Hepatocyte (in vitro differentiated cells): ENCODE measurements around the gene TNFSF9. TPM values are rescaled to one million over a fixed set of nuclear protein-coding genes. Genes with fewer than 3 reads are reported as not detected.

Experiments
- DNase-seq: peaks from one replicate; pipeline ENCODE4 v3.0.0-alpha.2; 2016; ENCODE audit warnings: low spot score
- H2AFZ ChIP-seq: fragments of 200-600 bp; sonication (generic); 2 replicates; pipeline ENCODE4 v1.6.0; 2016; ENCODE audit warnings: antibody characterized with exemption, mild to moderate bottlenecking
- H3K27ac ChIP-seq: fragments of 200-600 bp; sonication (generic); 2 replicates; pipeline ENCODE4 v1.5.1; 2016; ENCODE audit warnings: mild to moderate bottlenecking
- H3K27me3 ChIP-seq: fragments of 200-600 bp; sonication (generic); 2 replicates; pipeline ENCODE4 v1.6.1; 2016
- H3K36me3 ChIP-seq: fragments of 200-600 bp; sonication (generic); replicated peaks from 2 replicates; pipeline ENCODE4 v1.5.1; 2016; ENCODE audit warnings: low read depth; ENCODE audit not compliant: insufficient read depth
- H3K4me1 ChIP-seq: fragments of 200-600 bp; sonication (generic); 2 replicates; pipeline ENCODE4 v1.5.1; 2016; ENCODE audit warnings: mild to moderate bottlenecking, moderate library complexity; ENCODE audit not compliant: insufficient read depth
- H3K4me2 ChIP-seq: fragments of 200-600 bp; sonication (generic); 2 replicates; pipeline ENCODE4 v1.6.0; 2016
- H3K4me3 ChIP-seq: fragments of 200-600 bp; sonication (generic); 2 replicates; pipeline ENCODE4 v1.5.1; 2016; ENCODE audit warnings: mild to moderate bottlenecking
- H3K79me2 ChIP-seq: fragments of 200-600 bp; sonication (generic); 2 replicates; pipeline ENCODE4 v1.6.0; 2017; ENCODE audit warnings: mild to moderate bottlenecking
- H3K9me2 ChIP-seq: fragments of 200-600 bp; sonication (generic); replicated peaks from 2 replicates; pipeline ENCODE4 v1.6.0; 2017; ENCODE audit warnings: mild to moderate bottlenecking; ENCODE audit not compliant: insufficient read depth
- H3K9me3 ChIP-seq: fragments of 200-600 bp; sonication (generic); 2 replicates; pipeline ENCODE4 v1.5.1; 2016; ENCODE audit warnings: low read depth, mild to moderate bottlenecking
- H4K20me1 ChIP-seq: fragments of 200-600 bp; sonication (generic); 2 replicates; pipeline ENCODE4 v1.6.0; 2016; ENCODE audit warnings: mild to moderate bottlenecking; ENCODE audit not compliant: insufficient read depth, poor library complexity, severe bottlenecking
- EZH2 ChIP-seq: fragments of 200-600 bp; sonication (generic); IDR thresholded peaks from 2 replicates; pipeline ENCODE4 v1.6.1; 2016; ENCODE audit warnings: antibody characterized with exemption, mild to moderate bottlenecking, borderline replicate concordance
- EZH2phosphoT487 ChIP-seq: fragments of 200-600 bp; sonication (generic); IDR thresholded peaks from one replicate; pipeline ENCODE4 v1.6.1; 2018; ENCODE audit warnings: antibody characterized with exemption, mild to moderate bottlenecking, low read depth, moderate library complexity; ENCODE audit not compliant: unreplicated experiment, severe bottlenecking
- WGBS: methylation state at CpG from one replicate; pipeline ENCODE4 v1.1.6; 2016; ENCODE audit warnings: low lambda C conversion rate; ENCODE audit errors: missing lambda C conversion rate; 5-methylcytosine and 5-hydroxymethylcytosine counted together
- polyA plus RNA-seq: library from polyadenylated mRNA; unstranded; fragments of >200 nt; fragmentation: Nextera tagmentation; extraction: Ambion mirVana; gene quantifications from 2 replicates; pipeline ENCODE4 v1.2.1, GENCODE V29; 2016
- total RNA-seq: library from RNA; depleted of rRNA; stranded (reverse); fragments of >200 nt; gene quantifications from 2 replicates; pipeline ENCODE4 v1.2.3, GENCODE V29; 2014
- TF ChIP-seq, protein P1 (sequence below): fragments of 200-600 bp; sonication (generic); IDR thresholded peaks from 2 replicates; pipeline ENCODE4 v1.5.1; 2016; ENCODE audit warnings: antibody characterized with exemption, mild to moderate bottlenecking; ENCODE audit not compliant: poor library complexity

Gene TNFSF9
- total and polyA plus RNA-seq, 2 experiments from 2014 or later = 2.6 to 3.8 TPM

DNA sequence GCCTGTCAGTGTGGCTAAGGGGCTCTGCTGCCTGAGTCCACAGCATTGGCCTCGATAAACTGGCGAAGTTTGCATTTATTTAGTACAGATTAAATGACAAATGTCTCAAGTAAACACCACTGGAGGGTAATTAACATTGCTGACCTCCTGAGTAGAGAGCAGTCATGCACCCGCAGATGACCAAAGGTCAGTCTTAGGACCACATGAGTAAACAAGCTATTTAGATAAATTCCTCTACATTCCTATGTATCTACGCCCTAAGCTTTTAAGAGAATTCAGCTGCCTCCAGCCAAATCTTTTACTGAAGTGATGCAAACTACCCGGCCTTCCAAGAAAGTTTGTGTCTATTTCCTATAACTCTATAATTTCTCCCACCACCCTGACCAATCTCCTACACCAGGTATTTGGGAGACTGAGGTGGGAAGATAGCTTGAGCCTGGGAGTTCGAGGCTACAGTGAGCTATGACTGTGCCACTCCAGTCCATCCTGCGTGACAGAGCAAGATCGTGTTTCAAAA lies 37.2 kb downstream of the TNFSF9 start:
- Histone ChIP-seq H2AFZ (no peak overlapping the region), H3K4me1 (no peaks in the 10 kb centered on the region), H3K27ac (no peak overlapping the region), H3K36me3 (no peaks in the 10 kb centered on the region), H3K4me3 (no peak overlapping the region), H3K4me2 (no peak overlapping the region), H3K9me2 (no peaks in the 10 kb centered on the region), H3K9me3 (no peaks in the 10 kb centered on the region), H3K27me3 (no peaks in the 10 kb centered on the region), H3K79me2 (no peaks in the 10 kb centered on the region), H4K20me1 (no peaks in the 10 kb centered on the region)
- no peak for DNase-seq
- TF ChIP-seq, protein P1, sequence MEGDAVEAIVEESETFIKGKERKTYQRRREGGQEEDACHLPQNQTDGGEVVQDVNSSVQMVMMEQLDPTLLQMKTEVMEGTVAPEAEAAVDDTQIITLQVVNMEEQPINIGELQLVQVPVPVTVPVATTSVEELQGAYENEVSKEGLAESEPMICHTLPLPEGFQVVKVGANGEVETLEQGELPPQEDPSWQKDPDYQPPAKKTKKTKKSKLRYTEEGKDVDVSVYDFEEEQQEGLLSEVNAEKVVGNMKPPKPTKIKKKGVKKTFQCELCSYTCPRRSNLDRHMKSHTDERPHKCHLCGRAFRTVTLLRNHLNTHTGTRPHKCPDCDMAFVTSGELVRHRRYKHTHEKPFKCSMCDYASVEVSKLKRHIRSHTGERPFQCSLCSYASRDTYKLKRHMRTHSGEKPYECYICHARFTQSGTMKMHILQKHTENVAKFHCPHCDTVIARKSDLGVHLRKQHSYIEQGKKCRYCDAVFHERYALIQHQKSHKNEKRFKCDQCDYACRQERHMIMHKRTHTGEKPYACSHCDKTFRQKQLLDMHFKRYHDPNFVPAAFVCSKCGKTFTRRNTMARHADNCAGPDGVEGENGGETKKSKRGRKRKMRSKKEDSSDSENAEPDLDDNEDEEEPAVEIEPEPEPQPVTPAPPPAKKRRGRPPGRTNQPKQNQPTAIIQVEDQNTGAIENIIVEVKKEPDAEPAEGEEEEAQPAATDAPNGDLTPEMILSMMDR = no peak
- TF ChIP-seq EZH2phosphoT487 (no peak), EZH2 (no peak)
- WGBS = 69% methylated on average over 8 of the region's 8 CpGs

DNA sequence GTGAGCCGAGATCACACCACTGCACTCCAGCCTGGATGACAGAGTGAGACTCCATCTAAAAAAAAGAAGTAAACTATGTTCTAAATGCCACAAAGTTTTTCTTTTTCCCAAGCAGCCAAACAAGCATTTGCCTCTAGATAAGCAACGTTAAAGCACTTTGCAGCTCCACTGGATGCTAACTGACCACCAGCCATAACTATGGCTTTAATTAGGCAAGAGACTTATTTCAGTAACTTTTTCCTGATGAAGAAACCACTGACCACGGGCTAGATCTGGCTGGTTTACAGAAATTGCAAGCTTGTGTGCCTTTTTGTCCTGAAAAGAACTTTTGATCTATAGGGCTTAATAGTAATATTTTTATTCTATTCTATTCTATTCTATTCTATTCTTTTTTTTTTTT lies 38.0 kb downstream of the TNFSF9 start:
- no peaks in the 10 kb centered on the region for H3K9me3 ChIP-seq
- no peak overlapping the region for H3K27ac ChIP-seq
- no peaks in the 10 kb centered on the region for H3K4me1 ChIP-seq
- DNase-seq = no peak
- no peak for TF ChIP-seq EZH2phosphoT487
- TF ChIP-seq EZH2 = no peak
- TF ChIP-seq, protein P1 = no peak
- H3K4me3 ChIP-seq = no peak overlapping the region
- no peaks in the 10 kb centered on the region for H3K27me3 ChIP-seq
- no peak overlapping the region for H3K4me2 ChIP-seq
- H4K20me1 ChIP-seq = no peaks in the 10 kb centered on the region
- no peaks in the 10 kb centered on the region for H3K79me2 ChIP-seq
- WGBS = 74% methylated on average over 3 of the region's 3 CpGs
- no peaks in the 10 kb centered on the region for H3K9me2 ChIP-seq
- H2AFZ ChIP-seq = no peak overlapping the region
- no peaks in the 10 kb centered on the region for H3K36me3 ChIP-seq

GRCh38 chr19:6570764-6571163 lies 39.9 kb downstream of the TNFSF9 start:
- H4K20me1 ChIP-seq = no peaks in the 10 kb centered on the region
- H3K27me3 ChIP-seq = no peaks in the 10 kb centered on the region
- H3K9me2 ChIP-seq = no peaks in the 10 kb centered on the region
- DNase-seq = no peak
- TF ChIP-seq EZH2 = no peak
- TF ChIP-seq, protein P1 = no peak
- TF ChIP-seq EZH2phosphoT487 = no peak
- 76% methylated on average over 3 of the region's 3 CpGs for WGBS
- H3K36me3 ChIP-seq = no peaks in the 10 kb centered on the region
- H3K4me2 ChIP-seq = no peak overlapping the region
- H3K27ac ChIP-seq = no peak overlapping the region
- H3K9me3 ChIP-seq = no peaks in the 10 kb centered on the region
- no peaks in the 10 kb centered on the region for H3K4me1 ChIP-seq
- no peak overlapping the region for H3K4me3 ChIP-seq
- no peaks in the 10 kb centered on the region for H3K79me2 ChIP-seq
- no peak overlapping the region for H2AFZ ChIP-seq

GRCh38 chr19:6571167-6571566 lies 40.3 kb downstream of the TNFSF9 start:
- Histone ChIP-seq H4K20me1 (no peaks in the 10 kb centered on the region), H3K4me1 (no peaks in the 10 kb centered on the region), H3K4me2 (no peak overlapping the region), H3K27me3 (no peaks in the 10 kb centered on the region), H2AFZ (no peak overlapping the region), H3K9me2 (no peaks in the 10 kb centered on the region), H3K36me3 (no peaks in the 10 kb centered on the region), H3K9me3 (no peaks in the 10 kb centered on the region), H3K27ac (no peak overlapping the region), H3K4me3 (no peak overlapping the region), H3K79me2 (no peaks in the 10 kb centered on the region)
- no peak for DNase-seq
- TF ChIP-seq EZH2phosphoT487 (no peak), EZH2 (no peak)
- TF ChIP-seq, protein P1 = no peak
